Activated T-cell treated with anti-CD3 and anti-CD28 coated beads, Interleukin-2, amount 50 U/mL, for 24 hours (primary cell): Measurements from ENCODE around the gene TMEM207.

ENCODE experiments used
- DNase-seq: peaks from one replicate; pipeline ENCODE4 v3.0.0-alpha.2; 2020
- H3K27ac Mint-ChIP-seq: 2 replicates; pipeline ENCODE4 v1.8.0; 2020; ENCODE audit warnings: mild to moderate bottlenecking, mixed read lengths
- H3K27me3 Mint-ChIP-seq: 2 replicates; pipeline ENCODE4 v1.8.0; 2020; ENCODE audit warnings: mixed read lengths
- H3K36me3 Mint-ChIP-seq: 2 replicates; pipeline ENCODE4 v1.8.0; 2020; ENCODE audit warnings: low read depth, mixed read lengths
- H3K4me1 Mint-ChIP-seq: 2 replicates; pipeline ENCODE4 v1.8.0; 2020; ENCODE audit warnings: low read depth, mixed read lengths
- H3K4me3 Mint-ChIP-seq: 2 replicates; pipeline ENCODE4 v1.8.0; 2020; ENCODE audit warnings: mild to moderate bottlenecking, moderate library complexity, mixed read lengths
- H3K9me3 Mint-ChIP-seq: 2 replicates; pipeline ENCODE4 v1.8.0; 2020; ENCODE audit warnings: mixed read lengths

The TMEM207 gene

GRCh38 chr3:190430906-190431305 is 18.8 kb downstream of the TMEM207 start:
- H3K9me3 Mint-ChIP-seq = no peaks in the 10 kb centered on the region
- no peaks in the 10 kb centered on the region for H3K4me1 Mint-ChIP-seq
- peaks cover 26% of the 10 kb centered on the region for H3K27me3 Mint-ChIP-seq
- H3K36me3 Mint-ChIP-seq = no peaks in the 10 kb centered on the region
- DNase-seq = no peak
- no peak overlapping the region for H3K27ac Mint-ChIP-seq
- no peak overlapping the region for H3K4me3 Mint-ChIP-seq

DNA sequence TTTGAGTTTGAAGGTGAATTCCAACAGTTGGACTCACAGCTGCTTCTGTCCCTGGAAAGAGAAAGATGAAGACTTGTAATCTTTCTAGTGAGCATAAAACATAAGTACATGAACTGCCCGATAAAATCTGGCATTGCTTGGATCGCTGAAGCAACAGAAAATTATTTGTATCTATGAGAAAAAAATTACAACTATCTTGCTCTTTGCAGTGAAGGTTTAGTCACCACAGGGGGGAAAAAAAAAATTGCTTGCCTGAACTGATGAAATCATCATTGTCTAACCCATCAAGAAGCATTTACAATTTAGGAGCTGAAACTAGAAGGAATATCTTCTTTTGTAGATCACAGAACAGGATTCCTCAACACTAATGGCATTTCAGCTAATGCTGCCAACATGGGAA is 20.0 kb downstream of the TMEM207 start:
- Mint-ChIP-seq H3K4me1 (peaks cover 3% of the 10 kb centered on the region), H3K27me3 (peaks cover 15% of the 10 kb centered on the region), H3K4me3 (no peak overlapping the region), H3K9me3 (no peaks in the 10 kb centered on the region), H3K36me3 (no peaks in the 10 kb centered on the region), H3K27ac (no peak overlapping the region)
- DNase-seq = no peak

DNA sequence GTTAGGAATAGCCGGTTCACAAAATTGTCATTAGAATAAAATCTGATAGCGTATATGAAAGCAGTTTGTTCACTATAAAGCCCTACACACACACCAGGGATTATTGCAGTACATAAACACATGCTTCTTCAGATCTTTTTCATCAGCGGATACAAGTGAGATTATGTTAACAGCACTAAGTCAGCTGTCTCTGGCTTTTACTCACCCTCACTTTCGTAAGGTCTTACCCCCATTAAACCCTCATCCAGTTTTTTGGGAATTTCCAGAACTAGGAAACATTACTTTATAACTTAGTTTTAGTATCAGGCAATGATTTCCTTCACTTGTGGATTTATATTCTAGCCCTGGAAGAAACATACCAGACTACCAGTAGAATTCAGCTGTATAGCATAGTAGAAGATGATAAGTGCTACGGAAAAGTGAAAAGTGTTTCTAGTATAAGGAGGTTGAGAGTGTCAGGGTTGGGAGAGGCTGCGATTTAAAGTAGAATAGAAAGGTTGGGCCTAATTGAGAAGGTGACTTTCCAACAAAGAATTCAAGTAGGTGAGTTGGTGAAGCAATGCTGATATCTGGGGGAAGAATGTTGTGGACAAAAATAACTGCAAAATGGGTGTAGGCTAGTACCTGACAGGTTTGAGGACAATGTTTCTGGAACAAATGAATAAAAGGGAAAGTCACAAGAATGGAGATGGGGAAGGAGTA is 22.7 kb downstream of the TMEM207 start:
- no peak overlapping the region for H3K4me3 Mint-ChIP-seq
- no peaks in the 10 kb centered on the region for H3K36me3 Mint-ChIP-seq
- peaks cover 6% of the 10 kb centered on the region for H3K4me1 Mint-ChIP-seq
- no peak for DNase-seq
- no peaks in the 10 kb centered on the region for H3K27me3 Mint-ChIP-seq
- no peaks in the 10 kb centered on the region for H3K9me3 Mint-ChIP-seq
- H3K27ac Mint-ChIP-seq = no peak overlapping the region

DNA sequence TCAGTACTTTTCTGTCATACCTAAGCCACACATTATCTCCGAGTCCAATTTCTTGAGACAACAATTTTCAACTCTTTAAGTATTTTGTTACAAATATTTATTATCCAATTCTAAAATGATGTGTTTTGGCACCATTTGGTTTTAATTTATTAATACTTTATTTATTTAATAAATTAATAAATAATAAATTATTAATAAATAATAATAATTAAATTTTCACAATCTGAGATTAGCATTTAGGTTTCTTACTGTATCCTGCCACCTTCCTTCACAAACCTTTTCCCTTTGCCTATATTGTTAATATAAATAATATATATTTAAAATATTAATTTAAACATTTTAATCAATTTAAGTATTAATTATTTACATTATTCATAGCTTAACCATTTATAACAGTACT is 23.9 kb downstream of the TMEM207 start:
- peaks cover 6% of the 10 kb centered on the region for H3K4me1 Mint-ChIP-seq
- no peaks in the 10 kb centered on the region for H3K36me3 Mint-ChIP-seq
- H3K9me3 Mint-ChIP-seq = no peaks in the 10 kb centered on the region
- no peak overlapping the region for H3K4me3 Mint-ChIP-seq
- no peak for DNase-seq
- no peak overlapping the region for H3K27ac Mint-ChIP-seq
- no peaks in the 10 kb centered on the region for H3K27me3 Mint-ChIP-seq

GRCh38 chr3:190424478-190425439 is 24.9 kb downstream of the TMEM207 start:
- Mint-ChIP-seq H3K27me3 (no peaks in the 10 kb centered on the region), H3K4me3 (no peak overlapping the region), H3K9me3 (no peaks in the 10 kb centered on the region), H3K27ac (peak overlapping the region; percentile 67), H3K4me1 (peaks cover 6% of the 10 kb centered on the region), H3K36me3 (no peaks in the 10 kb centered on the region)
- peak; percentile 49 for DNase-seq

- Mint-ChIP-seq H3K4me3 (no peak overlapping the region), H3K36me3 (no peaks in the 10 kb centered on the region), H3K27me3 (no peaks in the 10 kb centered on the region), H3K9me3 (no peaks in the 10 kb centered on the region), H3K27ac (no peak overlapping the region), H3K4me1 (peaks cover 6% of the 10 kb centered on the region)
- no peak for DNase-seq
These were observed 25.6 kb downstream of the TMEM207 start for GRCh38 chr3:190424108-190424477.

DNA sequence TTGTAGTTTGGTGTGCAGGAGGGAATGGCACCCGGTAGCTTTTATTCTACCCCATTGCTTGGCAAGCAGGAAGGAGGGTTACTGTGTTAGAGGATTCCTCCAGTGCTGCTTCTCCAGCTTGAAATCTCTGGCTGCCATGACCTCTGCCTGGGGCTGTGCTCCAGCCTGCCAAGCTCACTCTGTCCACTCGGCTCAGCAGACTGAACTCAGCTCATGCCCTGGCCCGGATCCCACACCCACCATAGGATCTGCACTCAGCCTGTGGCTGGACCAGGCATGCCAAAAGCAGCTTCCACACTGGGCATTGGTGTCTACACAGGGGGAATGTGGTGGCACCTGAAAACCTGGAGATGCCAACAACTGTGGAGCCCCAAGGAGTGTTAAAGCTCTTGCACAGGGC is 35.4 kb downstream of the TMEM207 start:
- Mint-ChIP-seq H3K36me3 (no peaks in the 10 kb centered on the region), H3K27me3 (no peaks in the 10 kb centered on the region), H3K9me3 (no peaks in the 10 kb centered on the region), H3K4me1 (no peaks in the 10 kb centered on the region), H3K27ac (no peak overlapping the region), H3K4me3 (no peak overlapping the region)
- DNase-seq = no peak

- DNase-seq = no peak
- H3K36me3 Mint-ChIP-seq = no peaks in the 10 kb centered on the region
- H3K27ac Mint-ChIP-seq = no peak overlapping the region
- H3K4me1 Mint-ChIP-seq = no peaks in the 10 kb centered on the region
- H3K4me3 Mint-ChIP-seq = no peak overlapping the region
- peaks cover 11% of the 10 kb centered on the region for H3K27me3 Mint-ChIP-seq
- no peaks in the 10 kb centered on the region for H3K9me3 Mint-ChIP-seq
These were observed 45.0 kb downstream of the TMEM207 start for GRCh38 chr3:190404715-190405114.

DNA sequence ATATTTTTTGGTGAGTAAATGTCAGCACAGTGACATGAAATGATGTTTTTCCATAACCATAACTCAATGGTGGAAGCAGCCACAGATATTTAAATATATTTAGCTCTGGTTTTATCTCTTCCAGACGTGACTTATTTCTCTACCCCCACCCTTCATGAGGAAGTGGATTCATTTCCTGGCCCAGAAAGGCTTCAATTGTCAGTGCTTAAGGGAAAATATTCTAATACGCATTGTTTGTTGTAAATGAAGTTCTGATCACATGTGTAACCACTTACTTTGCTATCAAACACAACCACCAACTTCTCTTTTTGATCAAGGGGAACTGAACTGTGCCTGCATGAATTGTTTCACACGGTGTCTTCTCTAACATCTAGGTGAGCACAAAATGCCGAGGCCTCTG is 47.7 kb downstream of the TMEM207 start:
- Mint-ChIP-seq H3K9me3 (no peaks in the 10 kb centered on the region), H3K4me1 (no peaks in the 10 kb centered on the region), H3K36me3 (no peaks in the 10 kb centered on the region), H3K4me3 (no peak overlapping the region), H3K27ac (no peak overlapping the region), H3K27me3 (peaks cover 11% of the 10 kb centered on the region)
- no peak for DNase-seq

DNA sequence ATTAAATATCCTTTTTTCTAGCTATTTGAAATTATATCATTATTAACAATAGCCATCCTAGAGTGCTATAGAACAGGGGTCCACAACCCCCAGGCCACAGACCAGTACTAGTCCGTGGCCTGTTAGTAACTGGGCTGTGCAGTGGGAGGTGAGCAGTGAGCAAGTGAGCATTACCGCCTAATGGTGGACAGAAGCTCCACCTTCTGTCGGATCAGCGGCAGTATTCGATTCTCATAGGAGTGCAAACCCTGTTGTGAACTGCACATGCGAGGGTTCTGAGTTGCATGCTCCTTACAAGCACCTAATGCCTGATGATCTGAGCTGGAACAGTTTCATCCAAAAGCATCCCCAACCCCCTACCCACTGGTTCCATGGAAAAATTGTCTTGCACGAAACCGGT is 50.0 kb downstream of the TMEM207 start:
- H3K4me1 Mint-ChIP-seq = no peaks in the 10 kb centered on the region
- no peak overlapping the region for H3K27ac Mint-ChIP-seq
- H3K9me3 Mint-ChIP-seq = no peaks in the 10 kb centered on the region
- H3K4me3 Mint-ChIP-seq = no peak overlapping the region
- DNase-seq = no peak
- peaks cover 16% of the 10 kb centered on the region for H3K27me3 Mint-ChIP-seq
- H3K36me3 Mint-ChIP-seq = no peaks in the 10 kb centered on the region

- Mint-ChIP-seq H3K36me3 (no peaks in the 10 kb centered on the region), H3K4me3 (no peak overlapping the region), H3K27me3 (peaks cover 15% of the 10 kb centered on the region), H3K4me1 (no peaks in the 10 kb centered on the region), H3K9me3 (no peaks in the 10 kb centered on the region), H3K27ac (no peak overlapping the region)
- DNase-seq = no peak
These were observed 51.8 kb downstream of the TMEM207 start for GRCh38 chr3:190397889-190398288.

DNA sequence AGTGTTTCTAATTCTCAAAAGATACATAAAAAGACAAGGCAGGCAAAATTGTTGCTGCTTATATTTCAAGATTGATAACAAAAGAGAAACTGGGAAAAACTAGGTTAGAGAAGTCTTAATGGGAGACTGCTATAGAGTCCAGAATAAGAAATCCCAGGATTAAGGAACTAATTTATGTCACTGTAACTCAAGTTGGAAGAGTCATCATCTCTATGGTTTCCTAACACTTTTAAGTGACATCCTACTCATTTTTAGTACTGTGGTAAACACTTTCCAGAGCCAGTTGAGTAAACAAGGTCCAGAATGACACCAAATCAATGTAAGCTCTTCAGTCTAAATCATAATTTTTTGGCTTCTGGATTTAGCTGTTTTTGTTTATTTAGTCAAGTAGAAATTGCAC is 53.7 kb downstream of the TMEM207 start:
- Mint-ChIP-seq H3K4me3 (no peak overlapping the region), H3K36me3 (no peaks in the 10 kb centered on the region), H3K27ac (no peak overlapping the region), H3K9me3 (no peaks in the 10 kb centered on the region), H3K4me1 (no peaks in the 10 kb centered on the region), H3K27me3 (peaks cover 11% of the 10 kb centered on the region)
- no peak for DNase-seq

DNA sequence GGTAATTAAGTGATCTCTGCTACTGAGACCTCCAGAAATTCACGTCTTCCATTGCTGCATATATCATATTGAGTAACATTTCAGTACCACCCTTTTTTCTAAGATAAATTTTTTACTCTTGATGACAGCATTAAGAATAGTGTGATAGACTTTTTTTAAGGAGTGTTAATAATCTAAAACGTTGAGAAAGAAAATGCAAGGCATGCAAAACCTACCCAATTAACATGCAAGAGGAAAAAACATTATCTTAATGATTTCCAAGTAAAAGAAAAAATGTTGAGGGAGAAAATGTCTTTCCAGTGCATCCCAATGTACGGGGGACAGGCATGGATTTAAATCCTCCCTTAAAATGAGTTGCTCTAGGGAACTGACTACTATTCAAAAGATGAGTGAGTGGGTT is 61.0 kb downstream of the TMEM207 start:
- H3K4me3 Mint-ChIP-seq = no peak overlapping the region
- no peaks in the 10 kb centered on the region for H3K9me3 Mint-ChIP-seq
- DNase-seq = no peak
- H3K36me3 Mint-ChIP-seq = no peaks in the 10 kb centered on the region
- no peak overlapping the region for H3K27ac Mint-ChIP-seq
- peaks cover 9% of the 10 kb centered on the region for H3K27me3 Mint-ChIP-seq
- H3K4me1 Mint-ChIP-seq = no peaks in the 10 kb centered on the region

DNA sequence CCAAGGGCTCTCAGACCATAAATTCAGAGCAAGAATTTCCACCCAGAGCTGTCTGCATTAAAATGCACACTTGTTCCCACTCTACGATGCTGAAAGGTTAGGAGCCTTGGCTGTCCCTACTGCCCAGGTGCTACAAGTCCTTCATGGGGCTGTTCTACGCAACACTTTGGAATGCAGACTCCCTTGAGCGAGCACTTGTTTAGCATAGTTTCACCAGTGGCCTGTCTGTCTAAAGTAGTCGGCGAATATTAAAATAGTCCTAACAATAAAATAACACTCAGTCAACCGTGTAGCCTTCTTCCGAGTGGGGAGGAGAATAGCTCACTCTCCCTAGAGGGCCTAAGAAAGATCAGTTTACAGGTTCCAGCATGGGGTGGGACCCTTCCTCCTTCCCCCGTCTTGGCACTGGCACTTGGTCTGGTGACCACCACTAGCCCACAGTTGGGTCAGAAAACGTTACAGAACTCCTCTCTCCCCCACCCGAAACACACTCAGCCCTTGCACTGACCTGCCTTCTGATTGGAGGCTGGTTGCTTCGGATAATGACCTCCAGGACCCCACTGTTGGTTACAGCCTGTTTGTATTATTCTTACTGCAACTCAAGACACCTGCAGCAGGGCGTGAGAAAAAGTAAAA is 62.0 kb downstream of the TMEM207 start, which contains the start of gene CLDN16:
Gene CLDN16 (plus strand): TSS at position 586 of the 636 bp plus-strand sequence. CDS start 167 bp downstream, outside the sequence.
- H3K4me1 Mint-ChIP-seq = peaks cover 1% of the 10 kb centered on the region
- H3K36me3 Mint-ChIP-seq = no peaks in the 10 kb centered on the region
- no peak within 1 kb of the TSS for H3K4me3 Mint-ChIP-seq
- no peaks in the 10 kb centered on the region for H3K9me3 Mint-ChIP-seq
- peaks cover 9% of the 10 kb centered on the region for H3K27me3 Mint-ChIP-seq
- no peak within 1 kb of the TSS for H3K27ac Mint-ChIP-seq
- DNase-seq = no peak
